HCT116 (cell line): Measurements from ENCODE around the gene MYBPC3.

Source experiments
- EZH2 ChIP-seq: fragments of 200-600 bp; sonication (generic); IDR thresholded peaks from 2 replicates; pipeline ENCODE4 v1.6.1; 2017; ENCODE audit warnings: antibody characterized with exemption, mixed run types
- POLR2A ChIP-seq: IDR thresholded peaks from 2 replicates; pipeline ENCODE4 v1.7.0; 2011; ENCODE audit warnings: borderline replicate concordance; ENCODE audit not compliant: insufficient read depth, insufficient read length; ENCODE audit errors: extremely low read depth

DNA sequence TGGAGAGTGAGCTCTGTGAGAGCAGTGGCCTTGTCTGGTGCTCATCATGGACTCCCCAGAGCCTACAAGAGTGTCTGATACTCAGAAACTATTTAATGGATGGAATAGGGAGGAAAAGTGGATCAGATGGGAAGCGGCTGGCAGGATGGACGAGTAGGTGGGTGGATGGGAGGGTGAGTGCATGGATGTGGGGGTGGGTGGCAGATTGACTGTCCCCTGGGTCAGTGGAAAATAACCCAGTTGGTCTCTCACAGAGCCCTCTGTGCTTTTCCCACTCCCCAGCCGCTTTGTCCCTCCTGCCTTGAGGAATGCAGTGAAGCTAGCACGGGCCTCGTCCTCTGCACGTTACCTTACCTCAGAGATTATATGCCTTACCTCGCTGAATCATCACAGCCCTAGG, 19.9 kb upstream of the MYBPC3 start:
- TF ChIP-seq EZH2, result no peak
- TF ChIP-seq POLR2A, result no peak
